ENCODE data around the gene PHPT1. TPM values are rescaled to one million over a fixed set of nuclear protein-coding genes. Genes with fewer than 3 reads are reported as not detected.

The PHPT1 gene
- total RNA-seq, 1 donor from 2014 or later, result 89.6 TPM

DNA sequence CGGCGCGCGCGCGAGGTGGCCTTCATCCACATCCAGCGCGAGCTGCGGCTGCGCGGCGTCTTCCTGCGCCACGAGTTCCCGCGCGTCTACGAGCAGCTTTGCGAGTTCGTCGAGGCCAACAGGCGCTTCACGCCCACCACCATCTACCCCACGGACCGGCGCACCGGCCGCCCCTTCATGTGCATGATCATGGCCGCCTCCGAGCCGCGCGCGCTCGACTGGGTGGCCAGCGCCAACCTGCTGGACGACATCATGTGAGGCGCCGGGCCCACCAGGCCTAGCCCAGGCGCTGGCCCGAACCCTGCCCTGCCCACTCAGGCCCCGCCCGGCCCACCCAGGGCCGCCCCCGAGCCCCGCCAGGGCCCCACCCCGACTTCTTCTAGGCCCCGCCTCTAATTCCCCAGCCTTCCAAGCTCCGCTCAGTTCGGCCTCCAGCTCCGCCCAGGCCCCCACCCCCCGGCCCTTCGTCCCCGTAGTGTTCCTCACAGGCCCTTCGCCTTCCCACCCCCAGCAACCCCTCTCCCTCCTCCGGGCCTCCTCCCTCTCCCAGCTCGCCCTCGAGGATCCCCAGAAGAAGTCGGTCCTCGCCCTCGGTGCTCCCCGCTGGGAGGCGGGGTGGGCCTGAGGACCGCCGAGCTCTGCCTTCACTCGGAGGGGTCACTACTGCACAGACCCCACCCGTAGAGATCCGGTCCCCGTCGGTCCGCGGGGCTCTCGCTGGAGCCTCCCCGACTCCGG is 2.0 kb upstream of the PHPT1 start:
- DNase-seq (ENCODE audit: low spot score), result no peak

DNA sequence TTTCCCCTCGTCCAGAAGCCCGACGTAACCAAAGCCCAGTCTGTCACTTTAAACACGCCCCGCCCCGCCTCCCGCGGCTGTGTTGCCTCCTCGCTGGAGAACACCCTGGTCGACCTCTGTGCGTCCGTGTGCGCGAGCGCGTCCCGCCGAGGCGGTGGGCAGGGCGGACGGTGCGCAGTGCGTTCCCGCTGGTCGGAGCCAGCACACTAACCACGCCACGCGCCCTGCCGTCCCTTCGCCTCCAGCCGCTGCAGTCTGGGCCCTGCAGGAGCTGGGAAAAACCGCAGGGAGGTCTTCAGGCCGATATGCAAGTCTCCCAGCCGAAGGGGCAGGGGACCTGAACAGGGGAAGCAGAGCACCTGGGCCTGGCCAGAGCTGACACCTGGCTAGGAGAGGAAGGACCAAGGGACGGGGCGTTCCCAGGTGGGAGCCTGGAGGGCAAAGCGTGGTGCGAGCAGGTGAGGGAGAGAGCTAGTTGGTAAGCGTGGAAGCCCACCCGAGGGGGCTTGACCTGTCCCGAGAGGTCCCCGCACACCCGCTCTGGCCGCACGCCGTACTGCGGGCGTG is 1.3 kb upstream of the PHPT1 start:
- DNase-seq (ENCODE audit: low spot score), result no peak

DNA sequence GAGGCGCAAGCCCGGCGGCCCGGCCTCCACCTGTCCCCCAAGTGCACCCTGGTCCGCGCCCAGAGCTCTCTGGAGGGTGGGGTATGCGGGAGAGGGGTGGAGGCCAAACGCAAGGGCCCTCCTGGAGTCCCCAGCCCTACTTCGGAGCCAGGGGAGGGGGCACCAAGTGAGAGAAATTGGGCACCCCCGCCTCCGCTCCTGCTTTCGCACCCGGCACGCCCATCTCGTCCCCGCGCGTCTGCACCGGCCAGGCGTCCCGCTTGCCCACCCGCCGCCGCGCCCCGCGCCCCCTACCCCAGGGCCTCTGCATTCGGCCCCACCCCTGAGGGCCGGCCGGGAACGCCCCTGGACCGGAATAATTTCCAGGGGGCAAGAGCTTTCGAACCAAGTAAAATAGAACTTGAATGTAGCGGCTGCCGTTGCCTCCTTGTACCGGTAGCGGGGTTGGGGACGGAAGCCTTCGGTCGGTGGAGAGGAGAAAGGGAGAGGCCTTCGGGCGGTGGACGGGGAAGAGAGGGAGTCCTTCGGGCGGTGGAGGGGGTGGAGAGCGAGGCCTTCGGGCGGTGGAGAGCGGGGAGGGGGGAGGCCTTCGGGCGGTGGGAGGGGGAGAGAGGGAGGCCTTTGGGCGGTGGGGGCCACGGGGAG is 694 bp upstream of the PHPT1 start:
- DNase-seq (ENCODE audit: low spot score), result no peak

DNA sequence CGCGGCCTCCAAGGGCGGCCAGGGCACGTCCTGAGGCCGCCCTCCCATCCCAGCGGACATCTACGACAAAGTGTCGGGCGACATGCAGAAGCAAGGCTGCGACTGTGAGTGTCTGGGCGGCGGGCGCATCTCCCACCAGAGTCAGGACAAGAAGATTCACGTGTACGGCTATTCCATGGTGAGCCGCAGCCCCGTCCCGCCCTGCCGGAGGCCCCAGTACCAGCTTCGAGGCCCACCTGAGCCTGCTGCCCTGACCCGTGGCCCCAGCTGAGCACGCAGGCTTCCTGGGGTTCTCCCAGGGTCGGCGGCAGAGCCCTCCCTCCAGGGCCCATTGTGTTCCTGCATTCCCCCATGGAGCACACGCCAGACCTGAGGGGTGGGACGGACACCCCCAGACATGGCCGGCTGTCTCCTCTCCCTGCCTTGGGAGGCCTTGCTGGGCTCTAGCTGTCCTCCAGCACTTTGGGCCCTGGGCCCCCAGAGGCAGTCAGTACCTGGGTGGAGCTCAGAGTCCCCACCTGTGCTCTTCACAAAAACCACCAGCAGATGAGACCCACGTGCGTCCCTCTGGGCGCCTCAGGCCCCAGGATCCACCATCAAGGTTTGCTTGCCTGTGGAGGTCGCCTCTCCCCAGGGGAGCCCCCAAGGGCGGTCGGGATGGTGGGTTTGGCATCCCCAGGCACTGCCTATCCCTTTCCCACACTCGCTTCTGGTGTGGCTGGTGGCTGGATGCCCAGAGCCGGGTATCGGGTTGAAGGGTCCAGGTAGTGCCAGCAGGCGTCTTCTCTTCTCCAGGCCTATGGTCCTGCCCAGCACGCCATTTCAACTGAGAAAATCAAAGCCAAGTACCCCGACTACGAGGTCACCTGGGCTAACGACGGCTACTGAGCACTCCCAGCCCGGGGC is 1.0 kb downstream of the PHPT1 start:
- DNase-seq (ENCODE audit: low spot score), result no peak

DNA sequence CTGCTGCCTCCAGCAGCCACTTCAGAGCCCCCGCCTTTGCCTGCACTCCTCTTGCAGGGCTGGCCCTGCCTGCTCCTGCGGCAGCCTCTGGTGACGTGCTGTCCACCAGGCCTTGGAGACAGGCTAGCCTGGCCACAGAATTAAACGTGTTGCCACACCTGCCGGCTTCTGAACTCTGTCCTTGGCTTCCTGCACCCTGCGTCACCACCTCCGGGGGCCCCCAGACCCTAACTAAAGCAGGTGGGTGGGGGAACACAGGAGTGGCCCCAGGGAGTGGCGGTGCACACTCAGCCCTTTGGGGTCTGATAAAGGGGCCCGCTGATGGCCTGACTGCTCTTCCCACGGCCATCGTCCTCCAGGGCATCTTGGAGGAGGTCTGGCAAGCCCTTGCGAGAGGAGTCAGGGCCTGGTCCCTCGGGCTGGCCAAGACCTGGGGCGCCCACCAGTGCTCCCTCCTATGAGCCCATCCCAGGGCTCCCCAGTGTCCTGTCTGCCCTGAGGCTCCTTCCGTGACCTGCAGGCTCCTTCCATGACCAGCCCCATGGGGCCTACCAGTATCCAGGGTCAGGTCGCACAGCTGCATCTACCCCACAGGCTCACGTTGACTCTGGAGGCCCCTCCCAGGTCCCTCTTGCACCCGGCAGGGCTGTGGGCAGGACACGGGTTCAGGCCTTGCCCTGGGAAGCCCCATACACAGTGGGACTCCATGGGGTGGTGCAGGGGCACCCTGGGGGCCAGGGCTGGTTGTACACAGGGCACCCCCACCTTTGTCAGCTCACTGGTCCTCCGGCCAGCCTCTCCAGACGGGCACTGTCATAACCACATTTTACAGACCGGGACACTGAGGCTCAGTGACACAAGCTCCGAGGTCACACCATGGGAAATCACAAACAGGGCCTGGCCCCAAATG is 1.9 kb downstream of the PHPT1 start:
- no peak for DNase-seq (ENCODE audit: low spot score)

DNA sequence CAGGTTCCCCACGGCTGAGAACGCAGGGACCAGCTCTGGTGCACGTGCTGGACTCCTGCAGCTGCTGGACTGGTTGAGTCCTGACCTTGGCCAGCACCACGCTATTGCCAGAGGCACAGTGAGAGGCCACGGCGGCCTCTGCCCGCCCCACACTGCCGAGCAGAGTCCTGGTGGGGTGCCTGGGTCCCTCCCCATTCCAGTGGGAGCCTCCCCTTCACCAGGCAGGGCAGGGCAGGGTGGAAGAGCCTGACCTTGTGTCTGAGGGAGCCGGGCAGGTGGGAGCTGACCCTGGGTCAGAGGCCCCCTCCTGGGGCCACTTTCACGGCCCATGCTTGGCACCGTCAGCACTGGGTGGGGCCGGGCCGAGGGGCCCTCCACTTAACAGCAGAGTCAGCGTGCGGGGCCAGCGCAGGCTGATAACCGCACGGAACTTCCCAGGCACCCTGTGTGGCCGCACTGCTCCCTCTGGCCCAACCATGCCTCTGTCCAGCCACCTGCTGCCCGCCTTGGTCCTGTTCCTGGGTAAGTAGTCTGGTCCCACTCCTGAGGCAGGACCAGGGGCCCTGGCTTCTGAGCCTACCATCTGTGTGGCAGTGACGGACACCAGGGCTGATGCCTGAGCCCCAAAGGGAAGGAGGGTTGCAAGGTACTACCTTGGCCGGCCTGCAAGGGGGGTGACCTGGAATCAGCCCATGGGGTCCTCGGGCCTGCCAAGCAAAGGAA is 2.9 kb downstream of the PHPT1 start, which contains the start of gene MAMDC4:
Gene MAMDC4, plus strand, starts transcription at position 406 of the 723 bp plus-strand sequence. Its CDS starts 71 bp downstream, at position 477.
- no peak for DNase-seq (ENCODE audit: low spot score)

DNA sequence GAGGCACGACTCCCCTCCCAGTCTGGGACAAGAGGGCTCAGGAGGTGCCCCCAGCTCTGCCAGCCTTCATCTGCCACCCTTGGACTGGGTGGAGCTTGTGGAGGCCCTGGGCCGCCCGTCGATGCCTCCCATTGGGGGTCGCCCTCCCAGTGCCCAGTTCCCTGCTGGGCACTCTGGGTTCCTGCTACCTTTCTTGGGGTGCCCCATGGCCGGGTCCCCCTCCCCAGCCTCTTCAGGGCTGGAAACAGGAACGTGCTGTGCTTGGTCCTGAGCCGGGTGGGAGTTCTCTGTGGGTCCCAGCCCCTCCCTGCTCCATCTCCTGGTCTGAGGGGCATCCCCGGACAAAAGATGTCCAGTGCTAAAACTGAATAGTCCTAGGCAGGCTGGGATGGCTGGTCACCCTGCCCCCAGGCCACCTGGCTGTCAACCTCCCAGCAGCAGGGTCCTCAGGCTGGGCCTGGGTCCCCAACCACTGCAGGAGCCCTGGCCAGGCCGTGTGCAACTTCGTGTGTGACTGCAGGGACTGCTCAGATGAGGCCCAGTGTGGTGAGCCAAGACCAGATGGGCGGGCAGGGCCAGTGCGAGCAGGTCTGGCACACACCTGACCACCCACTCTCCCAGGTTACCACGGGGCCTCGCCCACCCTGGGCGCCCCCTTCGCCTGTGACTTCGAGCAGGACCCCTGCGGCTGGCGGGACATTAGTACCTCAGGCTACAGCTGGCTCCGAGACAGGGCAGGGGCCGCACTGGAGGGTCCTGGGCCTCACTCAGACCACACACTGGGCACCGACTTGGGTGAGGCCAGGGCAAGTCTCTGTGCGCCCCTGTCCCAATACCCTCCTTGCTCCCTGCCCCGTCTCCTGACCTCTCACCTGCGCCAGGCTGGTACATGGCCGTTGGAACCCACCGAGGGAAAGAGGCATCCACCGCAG is 3.7 kb downstream of the PHPT1 start:
- no peak for DNase-seq (ENCODE audit: low spot score)

DNA sequence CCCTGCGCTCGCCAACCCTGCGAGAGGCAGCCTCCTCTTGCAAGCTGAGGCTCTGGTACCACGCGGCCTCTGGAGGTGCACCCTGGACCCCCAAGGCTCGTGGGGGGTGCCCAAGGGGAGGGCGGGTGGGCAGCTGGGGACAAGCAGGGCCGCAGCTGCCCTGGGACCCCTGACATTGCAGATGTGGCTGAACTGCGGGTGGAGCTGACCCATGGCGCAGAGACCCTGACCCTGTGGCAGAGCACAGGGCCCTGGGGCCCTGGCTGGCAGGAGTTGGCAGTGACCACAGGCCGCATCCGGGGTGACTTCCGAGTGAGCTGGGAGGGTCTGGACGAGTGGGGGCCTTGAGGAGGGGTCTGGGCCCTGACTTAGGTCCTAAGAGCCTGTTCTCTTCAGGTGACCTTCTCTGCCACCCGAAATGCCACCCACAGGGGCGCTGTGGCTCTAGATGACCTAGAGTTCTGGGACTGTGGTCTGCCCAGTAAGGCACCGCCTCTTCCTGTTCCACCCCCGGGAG is 4.4 kb downstream of the PHPT1 start:
- DNase-seq (ENCODE audit: low spot score), result no peak

DNA sequence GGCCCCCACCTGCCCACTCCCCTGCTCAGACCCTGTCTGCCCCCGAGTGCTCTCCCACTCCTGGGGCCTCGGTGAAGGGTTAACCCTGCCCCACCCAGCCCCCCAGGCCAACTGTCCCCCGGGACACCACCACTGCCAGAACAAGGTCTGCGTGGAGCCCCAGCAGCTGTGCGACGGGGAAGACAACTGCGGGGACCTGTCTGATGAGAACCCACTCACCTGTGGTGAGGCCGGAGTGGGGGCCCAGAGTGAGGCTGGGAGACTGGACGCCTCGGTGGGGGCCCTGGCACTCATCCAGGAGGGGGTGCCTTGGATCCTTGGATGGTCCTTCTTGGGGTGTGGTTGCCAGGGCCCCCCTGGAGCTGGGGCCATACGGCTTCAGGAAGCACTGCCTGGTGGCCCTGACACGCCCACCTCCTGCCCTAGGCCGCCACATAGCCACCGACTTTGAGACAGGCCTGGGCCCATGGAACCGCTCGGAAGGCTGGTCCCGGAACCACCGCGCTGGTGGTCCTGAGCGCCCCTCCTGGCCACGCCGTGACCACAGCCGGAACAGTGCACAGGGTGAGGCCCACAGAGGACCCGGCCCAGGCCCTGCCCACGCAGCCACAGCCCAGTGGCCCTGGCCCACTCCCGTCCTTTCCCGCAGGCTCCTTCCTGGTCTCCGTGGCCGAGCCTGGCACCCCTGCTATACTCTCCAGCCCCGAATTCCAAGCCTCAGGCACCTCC is 5.1 kb downstream of the PHPT1 start:
- DNase-seq (ENCODE audit: low spot score), result no peak

DNA sequence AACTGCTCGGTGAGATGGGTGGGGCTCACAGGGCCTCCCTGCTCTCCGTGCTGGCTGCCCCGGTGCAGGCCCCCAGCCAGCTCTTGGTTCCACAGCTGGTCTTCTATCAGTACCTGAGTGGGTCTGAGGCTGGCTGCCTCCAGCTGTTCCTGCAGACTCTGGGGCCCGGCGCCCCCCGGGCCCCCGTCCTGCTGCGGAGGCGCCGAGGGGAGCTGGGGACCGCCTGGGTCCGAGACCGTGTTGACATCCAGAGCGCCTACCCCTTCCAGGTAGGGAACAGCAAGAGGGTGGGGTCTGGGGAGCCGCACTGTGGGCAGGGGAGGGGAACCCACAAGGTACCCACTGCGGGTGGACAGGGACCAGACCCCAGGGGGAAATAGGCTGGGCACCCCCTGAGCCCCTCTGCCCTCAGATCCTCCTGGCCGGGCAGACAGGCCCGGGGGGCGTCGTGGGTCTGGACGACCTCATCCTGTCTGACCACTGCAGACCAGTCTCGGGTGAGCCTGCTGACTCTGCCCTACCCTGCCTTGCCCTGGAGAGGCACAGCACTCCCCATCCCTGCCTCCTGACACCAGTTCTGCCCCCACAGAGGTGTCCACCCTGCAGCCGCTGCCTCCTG is 5.7 kb downstream of the PHPT1 start:
- DNase-seq (ENCODE audit: low spot score), result no peak

DNA sequence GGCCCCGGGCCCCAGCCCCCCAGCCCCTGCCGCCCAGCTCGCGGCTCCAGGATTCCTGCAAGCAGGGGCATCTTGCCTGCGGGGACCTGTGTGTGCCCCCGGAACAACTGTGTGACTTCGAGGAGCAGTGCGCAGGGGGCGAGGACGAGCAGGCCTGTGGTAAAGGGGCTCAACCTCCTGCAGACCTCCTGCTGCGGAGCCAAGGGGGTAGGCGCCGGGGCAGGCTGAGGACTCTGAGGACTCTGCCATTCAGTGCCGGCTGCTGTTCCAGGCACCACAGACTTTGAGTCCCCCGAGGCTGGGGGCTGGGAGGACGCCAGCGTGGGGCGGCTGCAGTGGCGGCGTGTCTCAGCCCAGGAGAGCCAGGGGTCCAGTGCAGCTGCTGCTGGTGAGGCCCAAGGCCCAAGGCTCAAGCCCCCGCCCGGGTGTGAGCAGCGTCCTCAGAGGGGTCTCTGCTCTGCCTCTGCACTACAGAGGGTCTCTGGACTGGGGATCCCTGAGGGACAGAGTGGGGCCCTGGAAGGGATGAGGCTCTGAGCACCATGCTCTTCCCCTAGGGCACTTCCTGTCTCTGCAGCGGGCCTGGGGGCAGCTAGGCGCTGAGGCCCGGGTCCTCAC is 6.4 kb downstream of the PHPT1 start:
- no peak for DNase-seq (ENCODE audit: low spot score)

DNA sequence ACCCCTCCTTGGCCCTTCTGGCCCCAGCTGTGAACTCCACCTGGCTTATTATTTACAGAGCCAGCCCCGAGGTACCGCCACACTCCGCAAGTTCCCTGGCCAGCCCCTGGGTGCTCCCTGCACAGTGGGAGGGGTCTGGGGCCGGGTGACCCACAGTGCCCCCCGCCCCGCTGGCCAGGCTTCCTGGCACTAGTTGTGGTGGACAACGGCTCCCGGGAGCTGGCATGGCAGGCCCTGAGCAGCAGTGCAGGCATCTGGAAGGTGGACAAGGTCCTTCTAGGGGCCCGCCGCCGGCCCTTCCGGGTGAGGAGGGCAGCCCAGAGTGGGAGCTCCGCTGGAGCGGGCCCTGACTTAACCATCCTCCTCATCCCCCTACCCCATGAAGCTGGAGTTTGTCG is 6.9 kb downstream of the PHPT1 start:
- DNase-seq (ENCODE audit: low spot score), result no peak

DNA sequence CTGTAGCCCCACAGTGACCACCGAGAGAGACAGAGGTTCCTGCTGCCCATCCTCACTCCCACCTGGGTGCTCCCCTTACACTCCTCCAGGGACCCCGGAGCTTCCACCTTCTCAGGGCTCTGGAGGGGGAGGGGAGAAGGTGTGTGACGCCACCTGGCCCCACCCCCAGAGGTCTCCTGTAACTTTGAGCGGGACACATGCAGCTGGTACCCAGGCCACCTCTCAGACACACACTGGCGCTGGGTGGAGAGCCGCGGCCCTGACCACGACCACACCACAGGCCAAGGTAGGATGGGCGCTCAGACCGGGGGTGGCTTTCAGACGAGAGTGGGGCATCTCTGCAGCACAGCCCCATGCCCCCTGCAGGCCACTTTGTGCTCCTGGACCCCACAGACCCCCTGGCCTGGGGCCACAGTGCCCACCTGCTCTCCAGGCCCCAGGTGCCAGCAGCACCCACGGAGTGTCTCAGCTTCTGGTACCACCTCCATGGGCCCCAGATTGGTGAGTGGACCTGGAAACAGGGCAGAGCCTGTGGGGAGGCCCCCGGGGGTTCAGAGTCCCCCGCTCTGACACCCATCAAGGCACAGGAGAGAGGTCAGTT is 7.4 kb downstream of the PHPT1 start:
- DNase-seq (ENCODE audit: low spot score), result no peak

DNA sequence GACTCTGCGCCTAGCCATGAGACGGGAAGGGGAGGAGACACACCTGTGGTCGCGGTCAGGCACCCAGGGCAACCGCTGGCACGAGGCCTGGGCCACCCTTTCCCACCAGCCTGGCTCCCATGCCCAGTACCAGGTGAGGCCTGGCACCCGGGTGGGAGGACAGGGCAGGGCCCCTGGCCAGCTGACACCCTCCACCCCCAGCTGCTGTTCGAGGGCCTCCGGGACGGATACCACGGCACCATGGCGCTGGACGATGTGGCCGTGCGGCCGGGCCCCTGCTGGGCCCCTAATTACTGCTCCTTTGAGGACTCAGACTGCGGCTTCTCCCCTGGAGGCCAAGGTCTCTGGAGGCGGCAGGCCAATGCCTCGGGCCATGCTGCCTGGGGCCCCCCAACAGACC is 8.0 kb downstream of the PHPT1 start:
- DNase-seq (ENCODE audit: low spot score), result no peak

DNA sequence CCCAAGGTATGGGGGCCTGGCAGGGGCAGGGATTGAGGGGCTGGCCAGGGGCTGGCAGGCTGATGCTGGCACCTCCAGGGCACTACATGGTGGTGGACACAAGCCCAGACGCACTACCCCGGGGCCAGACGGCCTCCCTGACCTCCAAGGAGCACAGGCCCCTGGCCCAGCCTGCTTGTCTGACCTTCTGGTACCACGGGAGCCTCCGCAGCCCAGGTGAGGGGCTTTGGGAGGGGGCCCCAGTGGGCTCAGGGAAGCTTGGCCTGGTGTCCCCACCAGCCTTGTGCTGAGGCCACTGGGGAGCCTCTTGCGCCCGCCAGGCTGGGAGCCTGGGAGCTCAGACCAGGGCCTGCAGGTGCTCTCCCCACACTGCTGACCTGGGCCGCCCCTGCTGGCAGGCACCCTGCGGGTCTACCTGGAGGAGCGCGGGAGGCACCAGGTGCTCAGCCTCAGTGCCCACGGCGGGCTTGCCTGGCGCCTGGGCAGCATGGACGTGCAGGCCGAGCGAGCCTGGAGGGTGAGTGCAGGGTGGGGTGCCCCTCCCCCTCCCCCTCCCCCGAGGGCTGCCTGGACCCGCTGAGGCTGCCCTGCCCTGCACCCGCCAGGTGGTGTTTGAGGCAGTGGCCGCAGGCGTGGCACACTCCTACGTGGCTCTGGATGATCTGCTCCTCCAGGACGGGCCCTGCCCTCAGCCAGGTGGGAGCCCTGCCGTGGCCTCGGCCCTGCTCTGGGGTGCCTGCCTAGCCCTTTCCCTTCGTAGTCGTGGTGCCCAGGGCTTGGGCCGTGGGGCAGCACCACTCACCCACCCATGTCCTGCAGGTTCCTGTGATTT is 8.6 kb downstream of the PHPT1 start:
- DNase-seq (ENCODE audit: low spot score), result no peak

DNA sequence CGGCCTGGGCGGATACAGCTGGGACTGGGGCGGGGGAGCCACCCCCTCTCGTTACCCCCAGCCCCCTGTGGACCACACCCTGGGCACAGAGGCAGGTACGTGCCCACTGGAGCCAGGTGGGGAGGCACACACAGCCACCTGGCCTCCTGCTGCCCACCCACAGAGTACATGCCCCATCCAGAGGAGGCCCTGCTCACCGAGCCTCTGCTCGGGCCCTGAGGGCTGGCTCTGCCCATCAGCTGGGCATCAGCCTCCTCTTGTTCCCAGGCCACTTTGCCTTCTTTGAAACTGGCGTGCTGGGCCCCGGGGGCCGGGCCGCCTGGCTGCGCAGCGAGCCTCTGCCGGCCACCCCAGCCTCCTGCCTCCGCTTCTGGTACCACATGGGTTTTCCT is 9.2 kb downstream of the PHPT1 start:
- DNase-seq (ENCODE audit: low spot score), result no peak
